H1 (cell line): Measurements from ENCODE around the gene CRTC3. TPM values are rescaled to one million over a fixed set of nuclear protein-coding genes. Genes with fewer than 3 reads are reported as not detected.

Experiments used
- CTCF ChIA-PET: fragments of 300-600 bp; sonication (Branson Sonifier 250); formaldehyde crosslinking; loops from one replicate; lab custom pipeline; 2021; ENCODE audit not compliant: partially characterized antibody; lab: Charles Lee
- POLR2A ChIA-PET: fragments of 300-600 bp; sonication (Branson Sonifier 250); formaldehyde crosslinking; loops from one replicate; lab custom pipeline; 2021; ENCODE audit warnings: inconsistent platforms; ENCODE audit not compliant: partially characterized antibody; lab: Charles Lee
- DNase-seq, 2 experiments: peaks; one replicate each; pipeline versions ENCODE4 v3.0.0 to v3.0.0-alpha.2; 2010 to 2022; ENCODE audit warnings: low spot score in 2 of 2, low read depth in 1 of 2, mixed read lengths in 1 of 2
- FAIRE-seq: peaks from 2 replicates; lab custom pipeline; 2011; peaks lifted over from hg19 to GRCh38; lab: Jason Lieb, UNC
- H2AFZ ChIP-seq: 2 replicates; pipeline ENCODE4 v1.8.1; 2012; ENCODE audit warnings: low read length, inconsistent platforms
- H2AK5ac ChIP-seq: 2 replicates; pipeline ENCODE4 v1.6.1; 2013; ENCODE audit warnings: low read depth, low read length
- H2BK120ac ChIP-seq: replicated peaks from 2 replicates; pipeline ENCODE3; 2013; ENCODE audit warnings: low read depth, low read length, inconsistent platforms
- H2BK12ac ChIP-seq: 2 replicates; pipeline ENCODE4 v1.6.1; 2013; ENCODE audit warnings: low read depth, low read length
- H2BK15ac ChIP-seq: 2 replicates; pipeline ENCODE4 v1.6.1; 2013; ENCODE audit warnings: low read length
- H2BK20ac ChIP-seq: 2 replicates; pipeline ENCODE4 v1.6.1; 2013; ENCODE audit warnings: low read length
- H2BK5ac ChIP-seq: 2 replicates; pipeline ENCODE4 v1.6.1; 2013; ENCODE audit warnings: low read depth, low read length
- H3K14ac ChIP-seq: 2 replicates; pipeline ENCODE4 v1.6.1; 2013; ENCODE audit warnings: inconsistent platforms; ENCODE audit not compliant: insufficient read length
- H3K18ac ChIP-seq: 2 replicates; pipeline ENCODE4 v1.6.1; 2013; ENCODE audit warnings: low read length; ENCODE audit errors: extremely low read depth
- H3K23ac ChIP-seq: 2 replicates; pipeline ENCODE4 v1.6.1; 2013; ENCODE audit warnings: inconsistent platforms; ENCODE audit not compliant: insufficient read length
- H3K23me2 ChIP-seq: 2 replicates; pipeline ENCODE4 v1.6.1; 2013; ENCODE audit warnings: low read depth, low read length
- H3K27ac ChIP-seq: 2 replicates; pipeline ENCODE4 v1.6.1; 2011; ENCODE audit warnings: low read depth, low read length, inconsistent platforms
- H3K27me3 ChIP-seq, 4 experiments: replicated peaks in 1 of 4; 1 replicate in 1 of 4; 2 replicates in 3 of 4; pipeline versions ENCODE4 v1.6.1 to v1.8.1; 2011 to 2013; ENCODE audit warnings: low read length in 3 of 4, mild to moderate bottlenecking in 3 of 4, inconsistent platforms in 2 of 4, mixed read lengths in 2 of 4, moderate library complexity in 1 of 4; ENCODE audit not compliant: control insufficient read depth in 3 of 4, insufficient read depth in 3 of 4; ENCODE audit errors: extremely low read depth in 1 of 4
- H3K36me3 ChIP-seq, 4 experiments: 2 replicates each; pipeline versions ENCODE4 v1.6.1 to v1.8.1; 2011 to 2013; ENCODE audit warnings: mild to moderate bottlenecking in 4 of 4, low read length in 3 of 4, moderate library complexity in 2 of 4, control low read depth in 1 of 4, inconsistent platforms in 1 of 4; ENCODE audit not compliant: insufficient read depth in 4 of 4, control insufficient read depth in 2 of 4
- H3K4ac ChIP-seq: replicated peaks from 2 replicates; pipeline ENCODE3; 2013; ENCODE audit warnings: low read length, low read depth, mixed read lengths, inconsistent platforms; ENCODE audit not compliant: insufficient read length
- H3K4me1 ChIP-seq, 4 experiments: replicated peaks in 1 of 4; 1 replicate in 1 of 4; 2 replicates in 3 of 4; pipeline versions ENCODE4 v1.6.1 to v1.8.1; 2011 to 2013; ENCODE audit warnings: low read length in 3 of 4, inconsistent platforms in 2 of 4, mixed read lengths in 1 of 4; ENCODE audit not compliant: insufficient read depth in 4 of 4, control insufficient read depth in 3 of 4
- H3K4me2 ChIP-seq, 2 experiments: 2 replicates each; pipeline versions ENCODE4 v1.6.1 to v1.8.1; 2011 to 2013; ENCODE audit warnings: low read depth in 2 of 2, low read length in 2 of 2, control low read depth in 1 of 2, inconsistent platforms in 1 of 2, mild to moderate bottlenecking in 1 of 2; ENCODE audit not compliant: insufficient read depth in 1 of 2
- H3K4me3 ChIP-seq, 4 experiments: fragments of 200-600, 300-600 bp in 1 of 4; sonication (generic), shearing (Covaris generic), sonication (Bioruptor Twin) in 1 of 4; 2 replicates each; pipeline versions ENCODE4 v1.5.1 to v1.8.1; 2011 to 2016; ENCODE audit warnings: low read length in 4 of 4, low read depth in 3 of 4, control low read depth in 2 of 4, inconsistent platforms in 2 of 4, mild to moderate bottlenecking in 2 of 4, mixed read lengths in 1 of 4, moderate library complexity in 1 of 4; ENCODE audit not compliant: insufficient read depth in 2 of 4; ENCODE audit errors: extremely low read depth in 1 of 4
- H3K56ac ChIP-seq: replicated peaks from 2 replicates; pipeline ENCODE3; 2013; ENCODE audit warnings: low read depth, mild to moderate bottlenecking, mixed read lengths, low read length, inconsistent platforms; ENCODE audit not compliant: insufficient read length
- H3K79me1 ChIP-seq: 2 replicates; pipeline ENCODE4 v1.6.1; 2013; ENCODE audit warnings: low read depth, low read length, control low read depth
- H3K79me2 ChIP-seq, 2 experiments: 2 replicates each; pipeline versions ENCODE4 v1.6.1 to v1.8.1; 2012 to 2013; ENCODE audit warnings: low read length in 2 of 2, mild to moderate bottlenecking in 2 of 2, inconsistent platforms in 1 of 2; ENCODE audit not compliant: insufficient read depth in 2 of 2, control insufficient read depth in 1 of 2
- H3K9ac ChIP-seq, 4 experiments: replicated peaks in 1 of 4; 1 replicate in 1 of 4; 2 replicates in 3 of 4; pipeline versions ENCODE4 v1.6.1 to v1.8.1; 2011 to 2013; ENCODE audit warnings: low read depth in 3 of 4, low read length in 3 of 4, control low read depth in 2 of 4, mild to moderate bottlenecking in 2 of 4, moderate library complexity in 2 of 4, inconsistent platforms in 1 of 4; ENCODE audit errors: extremely low read depth in 1 of 4
- H3K9me3 ChIP-seq, 2 experiments: 2 replicates each; pipeline versions ENCODE4 v1.6.1 to v1.8.1; 2012 to 2013; ENCODE audit warnings: mild to moderate bottlenecking in 2 of 2, moderate library complexity in 2 of 2, control low read depth in 1 of 2, inconsistent platforms in 1 of 2, low read depth in 1 of 2, low read length in 1 of 2, mixed read lengths in 1 of 2; ENCODE audit not compliant: insufficient read depth in 2 of 2
- H4K20me1 ChIP-seq, 2 experiments: replicated peaks in 1 of 2; 2 replicates each; pipeline versions ENCODE3 to v1.8.1; 2011 to 2013; ENCODE audit warnings: inconsistent platforms in 2 of 2, low read length in 2 of 2, mild to moderate bottlenecking in 1 of 2; ENCODE audit not compliant: insufficient read depth in 2 of 2, control insufficient read depth in 1 of 2
- H4K5ac ChIP-seq: 2 replicates; pipeline ENCODE4 v1.6.1; 2013; ENCODE audit warnings: low read length, low read depth, mixed read lengths, inconsistent platforms; ENCODE audit not compliant: insufficient read length
- H4K8ac ChIP-seq: 2 replicates; pipeline ENCODE4 v1.8.0; 2013; ENCODE audit warnings: mild to moderate bottlenecking, moderate library complexity, low read length, inconsistent platforms; ENCODE audit not compliant: insufficient read depth; ENCODE audit errors: extremely low read depth
- H4K91ac ChIP-seq: replicated peaks from 2 replicates; pipeline ENCODE3; 2013; ENCODE audit warnings: low read length, mixed read lengths, inconsistent platforms; ENCODE audit not compliant: insufficient read length
- ATF3 ChIP-seq: IDR thresholded peaks from 2 replicates; pipeline ENCODE4 v1.6.1; 2011; ENCODE audit warnings: low read depth, mild to moderate bottlenecking, low read length; ENCODE audit not compliant: insufficient read depth
- CHD1 ChIP-seq: IDR thresholded peaks from 2 replicates; pipeline ENCODE4 v1.6.1; 2012; ENCODE audit warnings: low read depth, low read length, improper control_type of control experiment
- EGR1 ChIP-seq: IDR thresholded peaks from 2 replicates; pipeline ENCODE4 v1.6.1; 2011; ENCODE audit warnings: low read depth, low read length, borderline replicate concordance
- GTF2F1 ChIP-seq: IDR thresholded peaks from 2 replicates; pipeline ENCODE4 v1.6.1; 2012; ENCODE audit warnings: low read depth, low read length, improper control_type of control experiment, borderline replicate concordance
- RFX5 ChIP-seq: IDR thresholded peaks from 2 replicates; pipeline ENCODE4 v1.6.1; 2011; ENCODE audit warnings: low read depth, low read length, improper control_type of control experiment, borderline replicate concordance
- WGBS, 2 experiments: shearing (Covaris generic) in 1 of 2; methylation state at CpG; one replicate each; pipeline versions ENCODE4 v1.1.6 to v1.1.7; 2013 to 2015; ENCODE audit warnings: low lambda C conversion rate in 2 of 2, mixed read lengths in 2 of 2, inconsistent platforms in 1 of 2, low coverage in 1 of 2, missing lambda C conversion rate in 1 of 2; ENCODE audit not compliant: insufficient replicate concordance in 2 of 2, insufficient coverage in 1 of 2, insufficient read length in 1 of 2; ENCODE audit errors: extremely low coverage in 1 of 2, missing lambda C conversion rate in 1 of 2; 5-methylcytosine and 5-hydroxymethylcytosine counted together
- polyA plus RNA-seq, 7 experiments: library from polyadenylated mRNA; depleted of rRNA in 3 of 7; stranded (reverse) in 5 of 7; unstranded in 2 of 7; fragments of >200 nt in 5 of 7; fragments of 200-250 nt in 2 of 7; gene quantifications; 1 replicate in 5 of 7; 2 replicates in 1 of 7; 4 replicates in 1 of 7; pipeline versions ENCODE4 v1.2.1 to v1.2.3, GENCODE V29; 2011 to 2013; ENCODE audit warnings: missing spikeins in 2 of 7, mixed read lengths in 2 of 7
- total RNA-seq: library from RNA; stranded (reverse); fragmentation: NEBNext Ultra II Directional; extraction: Animal tissue kit (Norgen Biotek cat#: 25700); gene quantifications from 2 replicates; pipeline ENCODE4 v1.2.1, GENCODE V29; 2021

CRTC3 gene
- total and polyA plus RNA-seq, 2 of the 8 experiments (the other 6 are each of a cell fraction or from before 2014, with no cell fraction given): 5.0 to 5.3 TPM

- 87% methylated on average over 5 of the region's 5 CpGs; no CpG with 5 or more reads in 1 of the 2 experiments for WGBS, 2 experiments
- no peak for TF ChIP-seq ATF3
- TF ChIP-seq EGR1: no peak
- TF ChIP-seq GTF2F1: no peak
- TF ChIP-seq RFX5: no peak
- TF ChIP-seq CHD1: no peak
Measured at GRCh38 chr15:90570643-90571042, 40.9 kb downstream of the CRTC3 start.

More at GRCh38 chr15:90570643-90571042, 40.9 kb downstream of the CRTC3 start:
- Histone ChIP-seq H3K23ac (no peak overlapping the region), H3K4me1 (no peaks in the 10 kb centered on the region), H4K20me1 (no peaks in the 10 kb centered on the region), H2BK5ac (no peak overlapping the region), H2BK120ac (no peak overlapping the region), H4K8ac (no peak overlapping the region), H2AFZ (no peak overlapping the region), H4K5ac (no peak overlapping the region), H3K9me3 (no peaks in the 10 kb centered on the region), H4K91ac (no peak overlapping the region), H3K9ac (no peak overlapping the region), H3K27me3 (no peaks in the 10 kb centered on the region), H2BK12ac (no peak overlapping the region), H3K18ac (no peak overlapping the region), H3K79me1 (no peaks in the 10 kb centered on the region), H3K4me2 (no peak overlapping the region), H3K14ac (no peak overlapping the region), H2AK5ac (no peak overlapping the region), H2BK20ac (no peak overlapping the region), H3K27ac (no peak overlapping the region), H3K79me2 (no peaks in the 10 kb centered on the region), H3K36me3 (no peaks in the 10 kb centered on the region), H3K23me2 (no peaks in the 10 kb centered on the region), H3K56ac (no peak overlapping the region), H3K4ac (no peak overlapping the region), H3K4me3 (no peak overlapping the region), H2BK15ac (no peak overlapping the region)
- POLR2A ChIA-PET: interaction anchor here (0.6 kb wide), 1 partner anchor 35 kb away, joined by 3 read pairs; no protein-coding TSS in a partner anchor
- CTCF ChIA-PET: interaction anchor here (1.1 to 2.3 kb wide), 3 partner anchors 14 to 34 kb away, joined by 4 to 9 read pairs (median 4); no protein-coding TSS in a partner anchor
- FAIRE-seq (no peak), DNase-seq (no peak)
